ENCODE results near the gene UMOD.

Gene UMOD

DNA sequence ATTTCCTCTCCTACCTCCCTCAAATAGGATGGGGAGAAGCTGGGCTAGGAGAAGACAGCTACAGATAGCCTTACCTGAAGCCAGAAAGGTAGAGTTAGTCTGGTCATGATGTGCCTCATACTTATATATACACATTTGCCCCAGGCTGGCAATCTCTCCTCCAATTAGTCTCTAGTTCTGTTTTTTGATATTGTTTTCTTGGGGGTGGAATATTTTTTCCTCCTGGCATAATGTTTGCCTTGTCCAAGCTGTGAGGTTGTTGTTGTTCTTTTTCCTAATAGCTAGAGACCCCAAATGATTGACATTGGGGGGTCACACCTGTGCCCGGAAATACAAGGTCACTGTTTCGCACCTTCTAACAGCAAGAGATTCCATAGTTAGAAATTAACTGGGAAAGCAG lies at the start of gene UMOD:
Gene UMOD (minus strand): TSS at position 101 of the 400 bp plus-strand sequence. CDS start 1,978 bp downstream, outside the sequence.
- no peak within 1 kb of the TSS for H3K4me3 ChIP-seq (ENCODE audit: low read depth, low read length)
- TF ChIP-seq, protein P1, sequence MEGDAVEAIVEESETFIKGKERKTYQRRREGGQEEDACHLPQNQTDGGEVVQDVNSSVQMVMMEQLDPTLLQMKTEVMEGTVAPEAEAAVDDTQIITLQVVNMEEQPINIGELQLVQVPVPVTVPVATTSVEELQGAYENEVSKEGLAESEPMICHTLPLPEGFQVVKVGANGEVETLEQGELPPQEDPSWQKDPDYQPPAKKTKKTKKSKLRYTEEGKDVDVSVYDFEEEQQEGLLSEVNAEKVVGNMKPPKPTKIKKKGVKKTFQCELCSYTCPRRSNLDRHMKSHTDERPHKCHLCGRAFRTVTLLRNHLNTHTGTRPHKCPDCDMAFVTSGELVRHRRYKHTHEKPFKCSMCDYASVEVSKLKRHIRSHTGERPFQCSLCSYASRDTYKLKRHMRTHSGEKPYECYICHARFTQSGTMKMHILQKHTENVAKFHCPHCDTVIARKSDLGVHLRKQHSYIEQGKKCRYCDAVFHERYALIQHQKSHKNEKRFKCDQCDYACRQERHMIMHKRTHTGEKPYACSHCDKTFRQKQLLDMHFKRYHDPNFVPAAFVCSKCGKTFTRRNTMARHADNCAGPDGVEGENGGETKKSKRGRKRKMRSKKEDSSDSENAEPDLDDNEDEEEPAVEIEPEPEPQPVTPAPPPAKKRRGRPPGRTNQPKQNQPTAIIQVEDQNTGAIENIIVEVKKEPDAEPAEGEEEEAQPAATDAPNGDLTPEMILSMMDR (IDR thresholded peaks at IDR 0.05; ENCODE audit: borderline replicate concordance, insufficient read depth, low read depth, low read length), result no peak

DNA sequence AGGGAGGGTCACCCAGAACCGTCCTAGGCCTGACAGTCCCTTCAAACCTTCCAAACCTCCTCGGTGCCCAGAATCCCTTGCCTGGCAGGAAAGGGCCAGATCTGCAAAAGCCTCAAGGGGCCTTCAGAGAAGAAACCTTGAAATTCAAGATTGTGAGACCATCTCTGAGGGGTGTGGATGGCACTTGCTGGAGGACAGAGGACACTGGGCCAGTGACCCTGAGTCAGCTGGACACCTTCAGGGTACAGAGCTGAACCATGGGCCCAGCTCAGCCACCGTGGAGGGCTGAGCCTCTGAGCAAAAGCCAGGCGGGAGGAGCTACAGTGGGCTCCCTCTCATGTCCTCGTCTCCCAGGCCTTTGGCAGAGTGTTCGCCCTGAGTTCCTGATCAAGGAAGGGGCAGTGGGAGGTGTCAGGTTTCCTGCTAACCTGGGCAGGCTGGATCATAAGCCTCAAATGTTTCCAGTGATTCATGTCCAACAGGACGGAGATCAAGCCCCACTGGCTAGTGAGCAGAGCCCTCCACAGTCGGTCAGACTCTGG lies 49.0 kb upstream of the UMOD start:
- H3K4me3 ChIP-seq (ENCODE audit: low read depth, low read length), result no peak overlapping the region
- TF ChIP-seq, protein P1 (IDR thresholded peaks at IDR 0.05; ENCODE audit: borderline replicate concordance, insufficient read depth, low read depth, low read length), result no peak

DNA sequence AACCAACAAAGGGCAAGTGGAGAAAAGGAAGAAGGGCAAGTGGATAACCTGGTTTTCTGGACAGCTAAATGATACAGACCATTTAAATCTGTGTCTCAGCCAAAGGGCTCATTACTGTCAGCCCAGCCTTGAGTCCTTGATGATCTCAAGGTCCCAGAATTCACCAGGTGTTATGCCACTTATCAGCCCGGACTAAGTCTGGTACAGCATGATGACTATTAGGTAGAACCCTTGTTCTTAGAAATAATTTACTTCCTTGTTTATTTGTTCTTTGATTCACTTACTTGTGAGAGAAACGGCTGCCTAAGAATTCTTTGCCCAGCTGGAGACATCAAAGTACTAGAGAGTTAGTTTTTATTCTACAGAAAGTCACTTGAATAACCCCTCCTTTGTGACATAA lies 48.6 kb upstream of the UMOD start:
- TF ChIP-seq, protein P1 (IDR thresholded peaks at IDR 0.05; ENCODE audit: borderline replicate concordance, insufficient read depth, low read depth, low read length), result no peak
- H3K4me3 ChIP-seq (ENCODE audit: low read depth, low read length), result no peak overlapping the region

DNA sequence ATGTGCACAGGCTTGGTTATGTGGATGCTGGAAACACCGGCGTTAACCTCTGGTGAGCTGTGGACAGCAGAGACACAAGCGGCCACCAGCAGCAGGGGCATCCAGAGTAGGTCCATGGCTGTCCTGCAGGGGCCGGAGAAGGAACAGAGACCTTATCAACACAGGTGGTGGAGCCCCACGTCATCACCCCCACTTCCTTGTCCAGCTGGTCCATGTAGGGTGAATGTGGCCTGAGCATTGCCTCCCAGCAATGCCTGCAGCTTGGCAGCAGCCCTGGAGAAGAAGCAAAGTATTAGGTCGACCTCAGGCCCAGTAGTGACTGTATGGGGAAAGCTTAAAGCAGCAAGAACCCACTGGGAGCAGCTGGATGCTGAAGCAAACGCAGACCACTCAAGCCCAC lies 46.7 kb upstream of the UMOD start:
- H3K4me3 ChIP-seq (ENCODE audit: low read depth, low read length), result no peak overlapping the region
- TF ChIP-seq, protein P1 (IDR thresholded peaks at IDR 0.05; ENCODE audit: borderline replicate concordance, insufficient read depth, low read depth, low read length), result no peak

DNA sequence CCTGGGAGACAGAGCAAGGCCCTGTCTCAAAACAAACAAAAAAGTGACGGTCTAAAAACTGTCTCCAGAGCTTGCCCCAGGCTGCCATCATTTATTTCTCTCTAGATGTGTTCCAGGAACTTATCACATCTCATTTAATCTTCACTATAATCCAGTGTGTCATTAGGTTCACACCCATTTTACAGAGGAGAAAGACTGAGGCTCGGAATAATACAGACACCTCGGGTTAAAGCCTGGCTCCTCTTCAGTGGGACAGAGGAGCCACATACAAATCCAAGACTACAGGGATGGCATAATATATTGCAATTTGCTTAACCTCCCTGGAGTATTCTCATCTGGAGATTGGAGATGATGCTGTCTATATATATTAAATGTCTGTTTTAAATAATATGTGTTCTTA lies 46.1 kb upstream of the UMOD start:
- no peak overlapping the region for H3K4me3 ChIP-seq (ENCODE audit: low read depth, low read length)
- TF ChIP-seq, protein P1 (IDR thresholded peaks at IDR 0.05; ENCODE audit: borderline replicate concordance, insufficient read depth, low read depth, low read length), result no peak

DNA sequence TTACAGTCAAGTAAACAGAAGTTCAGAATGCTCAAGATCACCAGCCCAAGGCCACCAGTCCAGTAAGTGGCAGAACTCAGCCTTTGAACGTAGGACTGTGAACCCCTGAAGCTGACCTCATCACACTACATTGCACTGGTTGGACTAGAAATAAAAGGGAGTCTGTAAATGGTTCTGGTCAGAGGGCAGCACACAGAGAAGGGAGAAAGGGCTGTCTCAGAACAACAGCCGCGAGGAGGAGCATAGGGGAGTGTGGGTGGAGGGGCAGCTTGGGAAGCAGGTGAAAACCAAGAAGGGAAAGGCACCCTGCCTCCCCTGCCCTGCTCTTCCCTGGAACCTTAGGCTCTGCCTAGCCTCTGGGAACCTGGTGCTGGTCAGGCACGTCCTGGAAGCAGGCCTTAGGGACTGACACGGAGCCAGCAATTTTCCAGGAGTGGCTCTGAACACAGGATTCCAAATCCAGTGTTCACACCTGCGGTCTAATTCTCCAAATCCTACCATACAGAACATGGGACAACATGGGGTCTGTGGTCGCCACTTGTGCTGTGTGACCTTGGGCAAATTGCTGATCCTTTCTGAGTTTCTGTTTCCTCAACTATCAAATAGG lies 45.1 kb upstream of the UMOD start:
- TF ChIP-seq, protein P1 (IDR thresholded peaks at IDR 0.05; ENCODE audit: borderline replicate concordance, insufficient read depth, low read depth, low read length), result no peak
- H3K4me3 ChIP-seq (ENCODE audit: low read depth, low read length), result no peak overlapping the region

DNA sequence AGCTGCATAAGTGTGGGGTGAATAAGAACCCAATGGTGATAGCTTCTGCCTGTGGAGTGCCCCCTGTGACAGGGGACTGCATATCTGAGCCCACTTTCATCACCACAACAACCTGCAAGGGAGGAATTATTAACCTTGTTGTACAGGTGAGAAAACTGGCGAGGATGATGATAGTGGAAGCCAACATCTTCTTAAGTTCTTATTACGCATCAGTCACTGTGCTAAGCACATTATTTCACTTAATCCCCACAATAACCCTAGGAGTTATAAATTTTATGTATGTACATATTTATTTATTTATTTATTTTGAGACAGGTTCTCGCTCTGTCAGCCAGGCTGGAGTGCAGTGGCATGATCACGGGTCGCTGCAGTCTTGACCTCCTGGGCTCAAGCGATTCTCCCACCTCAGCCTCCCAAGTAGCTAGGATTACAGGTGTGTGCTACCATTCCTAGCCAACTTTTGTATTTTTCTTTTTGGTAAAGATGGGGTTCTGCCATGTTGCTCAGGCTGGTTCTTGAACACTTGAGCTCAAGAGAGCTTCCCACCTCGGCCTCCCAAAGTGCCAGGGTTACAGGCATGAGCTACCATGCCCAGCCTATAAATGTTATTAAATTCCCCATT lies 44.4 kb upstream of the UMOD start:
- H3K4me3 ChIP-seq (ENCODE audit: low read depth, low read length), result no peak overlapping the region
- TF ChIP-seq, protein P1 (IDR thresholded peaks at IDR 0.05; ENCODE audit: borderline replicate concordance, insufficient read depth, low read depth, low read length), result no peak
